ENCODE data around the gene TRAPPC3.

DNA sequence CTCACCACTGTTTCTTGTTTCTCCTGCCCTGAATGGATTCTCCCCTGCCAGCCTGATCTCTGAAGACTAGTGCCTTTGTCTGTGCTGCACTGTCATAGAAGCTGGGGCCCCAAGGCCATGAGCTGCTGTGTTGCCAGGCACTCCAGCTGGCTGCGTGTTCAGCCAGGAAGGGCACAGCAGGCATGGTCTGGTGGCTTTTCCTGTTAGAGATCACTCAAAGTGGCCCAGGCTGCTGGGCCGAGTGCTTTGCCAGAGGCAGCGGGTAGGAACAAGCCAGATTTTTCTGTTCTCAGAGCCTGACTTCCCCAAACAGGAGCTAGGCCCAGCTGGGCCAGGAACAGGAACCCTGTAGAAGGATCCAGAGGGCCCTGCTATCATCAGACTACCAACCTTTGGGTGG, 55.4 kb downstream of the TRAPPC3 start:
- TF ChIP-seq, protein P1, sequence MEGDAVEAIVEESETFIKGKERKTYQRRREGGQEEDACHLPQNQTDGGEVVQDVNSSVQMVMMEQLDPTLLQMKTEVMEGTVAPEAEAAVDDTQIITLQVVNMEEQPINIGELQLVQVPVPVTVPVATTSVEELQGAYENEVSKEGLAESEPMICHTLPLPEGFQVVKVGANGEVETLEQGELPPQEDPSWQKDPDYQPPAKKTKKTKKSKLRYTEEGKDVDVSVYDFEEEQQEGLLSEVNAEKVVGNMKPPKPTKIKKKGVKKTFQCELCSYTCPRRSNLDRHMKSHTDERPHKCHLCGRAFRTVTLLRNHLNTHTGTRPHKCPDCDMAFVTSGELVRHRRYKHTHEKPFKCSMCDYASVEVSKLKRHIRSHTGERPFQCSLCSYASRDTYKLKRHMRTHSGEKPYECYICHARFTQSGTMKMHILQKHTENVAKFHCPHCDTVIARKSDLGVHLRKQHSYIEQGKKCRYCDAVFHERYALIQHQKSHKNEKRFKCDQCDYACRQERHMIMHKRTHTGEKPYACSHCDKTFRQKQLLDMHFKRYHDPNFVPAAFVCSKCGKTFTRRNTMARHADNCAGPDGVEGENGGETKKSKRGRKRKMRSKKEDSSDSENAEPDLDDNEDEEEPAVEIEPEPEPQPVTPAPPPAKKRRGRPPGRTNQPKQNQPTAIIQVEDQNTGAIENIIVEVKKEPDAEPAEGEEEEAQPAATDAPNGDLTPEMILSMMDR (IDR thresholded peaks at IDR 0.05) = no peak
- TF ChIP-seq EP300 (IDR thresholded peaks at IDR 0.05; ENCODE audit: low read depth) (no peak), POLR2A (IDR thresholded peaks at IDR 0.05) (no peak)

Measured in transverse colon (tissue), 3 donors.